Activated CD8-positive, alpha-beta memory T cell treated with anti-CD3 and anti-CD28 coated beads, Interleukin-2, amount 50 U/mL, for 1 hour (primary cell): ENCODE results near the gene TENM4.

Source experiments
- DNase-seq: peaks from one replicate; pipeline ENCODE4 v3.0.0-alpha.2; 2020; ENCODE audit errors: extremely low read depth

The TENM4 gene

GRCh38 chr11:79121351-79121750, 319.5 kb downstream of the TENM4 start:
- DNase-seq, result no peak

DNA sequence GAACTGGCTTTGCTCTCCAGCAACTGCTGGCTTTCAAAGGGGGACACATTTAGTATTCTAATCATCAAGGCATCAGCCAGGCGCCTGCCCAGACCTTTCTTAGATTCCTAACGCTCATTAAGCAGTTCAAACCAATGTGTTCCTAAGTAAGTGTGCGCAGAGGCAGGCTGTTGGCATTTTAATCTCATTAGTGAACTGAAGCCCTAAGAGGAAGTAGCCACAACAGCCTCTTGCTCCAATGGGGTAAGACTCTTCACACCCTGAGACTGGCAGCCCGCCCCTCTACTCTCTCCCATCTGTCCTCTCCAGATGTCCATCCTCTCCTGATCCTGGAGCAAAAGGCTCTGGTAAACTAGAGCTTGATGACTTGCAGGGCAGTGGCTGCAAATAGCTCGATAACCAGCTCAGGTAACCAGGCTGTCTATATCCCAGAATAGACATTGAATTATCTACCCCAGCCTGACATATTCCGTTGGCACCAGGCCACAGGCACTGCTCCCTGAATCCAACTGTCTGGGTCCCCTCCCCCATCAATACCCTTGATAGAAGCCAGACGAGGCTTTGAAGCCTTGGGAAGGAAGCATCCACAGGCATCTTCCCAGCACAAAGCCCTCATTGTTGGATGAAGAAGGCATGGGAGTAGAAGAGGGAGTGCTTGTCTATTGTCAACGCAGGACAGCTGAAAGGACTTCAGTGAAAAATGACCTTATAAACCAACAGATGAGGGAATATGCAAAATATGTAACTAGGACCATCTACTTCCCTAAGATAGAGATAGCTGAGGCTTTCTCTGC, 321.1 kb downstream of the TENM4 start:
- DNase-seq, result no peak

DNA sequence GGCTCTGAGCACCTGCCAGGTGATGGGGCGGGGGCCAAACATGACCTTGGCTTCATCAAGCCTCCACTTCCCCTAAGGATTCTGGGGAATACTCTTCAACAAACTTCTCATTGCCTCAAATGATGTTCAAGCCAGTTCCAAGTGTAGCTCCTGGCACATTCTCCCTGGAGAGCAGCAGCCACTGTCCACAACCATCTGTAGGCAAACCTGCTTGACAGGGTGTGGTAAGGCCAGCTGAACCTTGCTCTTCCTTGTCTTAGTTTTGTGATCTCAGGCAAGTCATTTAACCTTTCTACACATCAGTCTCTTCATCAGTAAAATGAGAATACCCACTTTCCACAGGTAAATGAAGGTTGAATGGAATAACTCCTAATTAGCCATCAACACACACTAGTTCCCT, 323.3 kb downstream of the TENM4 start:
- DNase-seq, result no peak

DNA sequence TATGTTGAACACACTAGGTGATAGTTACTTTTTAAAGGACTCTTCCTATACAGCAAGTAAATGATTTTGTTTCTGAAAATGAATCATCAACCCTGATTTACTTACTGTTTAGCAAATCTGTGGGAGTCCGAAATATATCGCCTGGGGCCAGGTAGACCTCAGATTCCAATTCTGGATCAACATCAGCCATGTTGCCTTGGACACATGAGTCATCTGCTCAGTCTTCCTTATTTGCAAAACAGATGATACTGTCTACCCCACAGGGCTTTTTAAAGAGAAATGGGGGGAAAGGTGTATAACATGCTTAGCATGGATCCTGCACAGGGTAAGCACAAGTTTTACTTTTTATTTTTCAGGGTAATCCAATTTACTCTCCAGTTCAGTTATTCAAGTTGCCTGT, 324.2 kb downstream of the TENM4 start:
- DNase-seq, result no peak

DNA sequence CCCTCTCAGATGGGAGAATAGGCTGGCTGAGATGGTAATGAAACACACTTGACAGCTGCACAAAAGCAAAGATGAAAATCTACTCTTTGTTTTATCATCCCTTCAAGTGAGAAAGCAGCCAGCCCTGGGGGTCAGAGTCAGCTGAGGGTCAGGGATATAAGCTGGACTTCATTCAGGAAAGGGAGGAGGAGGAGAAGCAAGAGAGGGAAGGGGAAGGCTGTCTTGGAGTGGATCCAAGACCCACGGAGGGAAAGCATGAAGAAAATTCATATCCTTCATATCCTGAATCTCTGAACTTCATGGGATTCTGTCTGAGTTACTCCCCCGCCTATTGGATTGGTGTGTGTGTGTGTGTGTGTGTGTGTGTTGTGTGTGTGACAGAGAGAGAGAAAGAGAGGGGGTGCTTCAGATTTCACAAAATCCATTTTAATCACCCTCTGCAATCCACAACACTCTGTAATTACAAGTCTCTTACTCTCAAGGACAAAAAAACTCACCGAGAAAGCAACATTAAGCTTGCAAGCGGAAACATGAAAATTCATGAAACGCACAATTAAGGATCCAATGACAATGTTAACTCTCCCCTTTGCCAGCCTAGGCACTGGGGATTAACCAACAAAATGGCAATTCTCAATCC, 327.7 kb downstream of the TENM4 start:
- DNase-seq, result no peak

- no peak for DNase-seq
Measured at GRCh38 chr11:79110796-79111195, 330.0 kb downstream of the TENM4 start.

DNA sequence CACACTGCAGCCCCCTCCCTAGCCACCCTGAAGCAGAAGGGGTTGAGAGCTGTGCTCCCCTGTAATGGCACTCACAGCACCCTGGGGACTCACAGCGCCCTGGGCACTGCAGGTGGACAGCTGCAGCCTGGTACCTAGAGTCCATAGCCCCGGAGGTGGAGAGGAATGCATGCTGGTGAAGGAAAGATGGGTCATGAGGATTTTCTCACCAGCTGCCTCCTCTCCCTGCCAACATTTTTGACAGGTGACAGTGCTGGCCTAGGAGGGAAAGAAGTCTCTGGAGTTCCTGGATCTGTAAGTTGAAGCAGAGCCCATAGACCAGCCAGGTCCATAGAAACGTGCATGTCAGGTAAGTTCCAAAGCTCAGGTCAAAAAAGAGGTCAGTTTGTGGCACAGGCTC, 330.5 kb downstream of the TENM4 start:
- DNase-seq, result no peak

GRCh38 chr11:79108851-79109250, 332.0 kb downstream of the TENM4 start:
- no peak for DNase-seq

- no peak for DNase-seq
Measured at GRCh38 chr11:79102840-79103239, 338.0 kb downstream of the TENM4 start.

- DNase-seq, result no peak
Measured at GRCh38 chr11:79101656-79102055, 339.2 kb downstream of the TENM4 start.

DNA sequence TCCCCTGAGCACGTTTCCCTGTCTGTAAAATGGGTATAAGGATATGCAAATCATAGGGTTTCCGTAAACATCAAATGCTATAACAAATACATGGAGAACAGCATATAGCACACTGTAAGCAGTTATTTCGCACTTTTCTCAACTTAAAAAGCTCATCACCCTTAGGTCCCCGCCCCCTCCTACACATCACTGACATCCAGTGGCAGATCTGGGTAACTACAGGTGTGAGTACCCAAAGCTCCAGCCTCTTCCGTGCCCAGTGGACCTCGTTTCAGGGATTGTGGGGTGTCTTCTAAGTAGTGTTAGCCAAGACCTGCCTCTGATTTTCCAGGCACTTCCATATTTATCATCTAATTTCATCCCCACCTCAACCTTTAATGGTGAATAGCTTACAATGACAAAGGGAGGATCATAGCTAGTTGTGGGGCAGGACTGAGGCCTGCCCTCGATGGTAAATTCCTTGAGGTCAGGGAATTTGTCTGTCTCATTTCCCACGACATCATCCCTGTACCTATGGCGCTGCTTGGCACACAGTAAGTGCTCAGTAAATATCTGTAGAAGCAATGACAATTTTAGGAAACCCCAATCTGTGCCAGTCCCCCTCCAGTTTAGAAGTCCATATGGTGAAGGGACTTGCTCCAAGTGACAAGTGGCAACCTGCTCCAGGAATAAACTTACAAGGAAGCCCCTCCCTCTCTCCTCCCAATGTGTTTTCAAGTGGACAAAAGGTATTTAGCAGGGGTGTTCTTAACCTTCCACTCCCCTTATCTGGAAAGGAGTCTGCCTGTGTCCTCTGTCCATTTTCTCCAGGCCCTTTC, 340.5 kb downstream of the TENM4 start:
- no peak for DNase-seq

DNA sequence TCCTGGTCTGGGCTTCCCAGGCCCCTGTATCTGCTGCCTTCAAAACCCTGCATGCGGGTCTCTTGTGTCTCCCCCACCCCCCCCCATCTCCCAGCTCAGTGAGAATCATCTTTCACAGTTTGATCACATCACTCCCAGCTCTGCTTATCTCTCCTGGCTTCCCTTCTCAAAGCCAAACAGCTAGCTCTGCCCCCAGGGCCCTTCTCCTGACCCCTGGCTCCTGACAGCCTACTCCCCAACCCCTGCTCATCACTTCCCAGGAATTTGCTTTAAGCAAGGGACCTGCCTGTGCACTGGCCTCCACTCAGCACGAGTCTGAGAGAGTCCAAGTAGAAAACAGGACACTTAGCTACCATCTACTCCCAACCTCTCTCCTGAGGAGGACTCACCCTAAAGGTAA, 342.7 kb downstream of the TENM4 start:
- no peak for DNase-seq

GRCh38 chr11:79097246-79097875, 343.5 kb downstream of the TENM4 start:
- no peak for DNase-seq

GRCh38 chr11:79095424-79095823, 345.4 kb downstream of the TENM4 start:
- no peak for DNase-seq

DNA sequence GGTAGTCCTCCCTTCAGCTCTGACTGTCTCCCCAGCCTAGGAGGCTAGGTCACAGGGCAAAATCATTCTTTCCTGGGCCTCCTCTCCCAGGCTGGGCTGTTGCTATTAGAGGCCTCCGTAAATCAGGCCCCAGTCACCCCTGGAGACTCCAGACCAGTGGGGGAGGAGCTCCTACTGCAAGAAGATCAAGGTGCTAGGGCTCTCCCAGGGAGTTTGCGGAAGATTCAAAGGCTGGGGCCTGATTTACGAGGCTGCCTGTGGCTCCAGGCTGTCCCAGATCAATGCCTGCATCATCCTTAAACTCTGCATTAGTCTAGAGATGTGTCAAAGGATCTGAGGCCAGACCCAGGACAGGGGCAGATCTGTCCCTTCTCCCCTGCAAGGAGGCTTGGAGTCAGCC, 346.2 kb downstream of the TENM4 start:
- no peak for DNase-seq

GRCh38 chr11:79092791-79093353, 348.0 kb downstream of the TENM4 start:
- DNase-seq, result no peak

DNA sequence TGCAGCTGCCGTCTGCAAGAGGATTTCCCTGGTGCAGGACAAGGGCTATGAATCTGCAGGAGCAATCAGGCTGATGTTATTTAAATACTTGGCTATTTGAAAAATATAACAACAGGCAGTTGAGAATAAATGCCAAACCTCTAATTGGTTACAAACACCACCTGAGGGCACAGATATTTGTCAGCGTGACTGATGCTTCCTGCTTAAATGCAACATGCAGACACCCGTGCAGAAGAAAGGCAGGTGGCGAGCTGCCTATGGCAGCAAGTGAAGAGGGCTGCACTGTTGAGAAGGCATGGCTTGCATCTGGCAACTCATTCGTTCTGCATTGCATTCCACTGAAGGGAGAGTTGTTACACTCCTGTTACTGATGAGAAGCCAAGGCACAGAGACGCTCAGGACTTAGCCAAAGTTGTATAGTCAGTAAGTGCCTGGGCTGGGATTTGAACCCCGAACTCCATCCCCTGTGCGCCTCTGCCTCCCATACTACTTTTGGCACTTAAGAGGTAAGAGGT, 350.6 kb downstream of the TENM4 start:
- no peak for DNase-seq

GRCh38 chr11:79089601-79090000, 351.2 kb downstream of the TENM4 start:
- no peak for DNase-seq

- DNase-seq, result no peak
Measured at GRCh38 chr11:79088967-79089366, 351.9 kb downstream of the TENM4 start.

DNA sequence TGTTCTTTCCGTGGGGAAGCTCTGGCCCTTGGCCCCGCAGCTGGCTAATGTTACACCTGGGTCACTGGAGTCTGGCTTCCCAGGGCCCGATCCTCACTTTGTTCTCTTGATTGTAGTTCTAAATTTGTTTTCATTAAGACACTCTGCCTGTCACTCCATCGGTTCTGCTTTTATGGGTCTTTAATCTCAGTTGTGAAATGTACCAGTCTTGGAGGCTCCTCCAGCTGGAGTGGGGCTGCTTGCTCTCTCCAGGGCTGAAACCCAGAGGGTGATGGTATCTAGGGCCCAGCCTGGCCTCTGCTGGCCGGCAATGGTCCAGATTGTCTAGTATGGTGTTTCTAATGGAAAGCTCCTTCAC, 352.9 kb downstream of the TENM4 start:
- no peak for DNase-seq

DNA sequence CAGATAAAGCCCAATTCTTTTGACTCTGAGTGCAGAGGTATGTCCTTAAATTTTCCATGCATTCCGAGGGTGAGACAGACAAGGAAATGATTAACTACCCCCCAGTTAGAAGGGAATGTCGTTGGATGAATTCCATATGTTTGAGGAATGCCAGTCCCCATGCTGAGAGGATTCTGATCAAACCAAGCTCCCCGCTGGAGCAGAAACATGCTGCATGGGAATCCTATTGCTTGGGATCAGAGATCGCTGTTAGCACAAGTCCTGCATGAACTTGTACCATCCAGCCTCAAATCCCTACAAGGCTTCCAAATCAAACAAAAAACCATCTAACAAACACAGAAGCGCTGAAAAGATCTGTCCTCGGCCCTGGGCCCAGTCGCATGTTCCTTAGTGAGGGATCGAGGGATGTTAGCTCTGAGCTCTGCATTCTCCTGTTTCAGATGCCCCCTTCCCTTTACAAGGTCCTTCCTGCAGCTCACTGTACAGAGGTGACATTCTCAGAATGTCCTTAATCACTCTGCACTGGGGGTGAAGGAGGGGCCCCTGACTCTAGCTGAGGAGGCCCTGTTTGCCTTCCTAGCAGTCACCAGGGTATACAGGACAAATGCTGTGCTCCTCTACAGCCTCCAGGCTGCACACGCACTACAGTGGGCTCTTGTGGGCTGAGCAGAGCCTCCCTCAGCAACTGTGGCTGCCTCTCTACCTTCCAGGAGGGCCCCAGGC, 353.4 kb downstream of the TENM4 start:
- DNase-seq, result no peak
